ENCODE measurements around the gene MVK.

DNA sequence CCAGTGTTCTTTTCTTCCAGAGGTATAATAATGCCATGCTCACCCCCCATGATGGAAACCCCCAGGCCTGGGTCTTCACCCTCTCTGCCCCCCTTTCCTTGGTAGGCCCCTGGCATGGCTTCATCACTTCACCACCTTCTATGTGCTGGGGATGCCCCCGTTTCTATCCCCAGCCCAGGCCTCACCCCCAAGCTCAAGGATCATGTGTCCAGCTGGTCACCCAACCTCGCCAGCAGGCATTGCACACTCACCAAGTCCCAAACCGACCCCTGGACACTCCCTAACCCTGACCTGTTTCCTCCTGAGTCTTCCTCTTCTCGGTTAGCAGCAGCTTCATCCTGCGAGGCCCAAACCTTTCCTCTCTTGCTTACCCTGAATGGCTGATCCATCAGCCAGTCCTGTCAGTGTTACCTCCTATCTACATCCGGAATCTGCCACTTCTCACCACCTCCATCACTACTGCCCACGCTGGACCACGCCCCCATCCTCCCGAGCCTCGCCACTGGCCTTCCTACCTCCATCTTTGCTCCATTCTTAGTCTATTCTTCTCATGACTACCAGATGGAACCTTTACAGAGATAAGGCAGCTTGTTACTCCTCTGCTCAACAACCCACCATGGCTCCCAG, 69.0 kb downstream of the MVK start:
- TF ChIP-seq, protein P1, sequence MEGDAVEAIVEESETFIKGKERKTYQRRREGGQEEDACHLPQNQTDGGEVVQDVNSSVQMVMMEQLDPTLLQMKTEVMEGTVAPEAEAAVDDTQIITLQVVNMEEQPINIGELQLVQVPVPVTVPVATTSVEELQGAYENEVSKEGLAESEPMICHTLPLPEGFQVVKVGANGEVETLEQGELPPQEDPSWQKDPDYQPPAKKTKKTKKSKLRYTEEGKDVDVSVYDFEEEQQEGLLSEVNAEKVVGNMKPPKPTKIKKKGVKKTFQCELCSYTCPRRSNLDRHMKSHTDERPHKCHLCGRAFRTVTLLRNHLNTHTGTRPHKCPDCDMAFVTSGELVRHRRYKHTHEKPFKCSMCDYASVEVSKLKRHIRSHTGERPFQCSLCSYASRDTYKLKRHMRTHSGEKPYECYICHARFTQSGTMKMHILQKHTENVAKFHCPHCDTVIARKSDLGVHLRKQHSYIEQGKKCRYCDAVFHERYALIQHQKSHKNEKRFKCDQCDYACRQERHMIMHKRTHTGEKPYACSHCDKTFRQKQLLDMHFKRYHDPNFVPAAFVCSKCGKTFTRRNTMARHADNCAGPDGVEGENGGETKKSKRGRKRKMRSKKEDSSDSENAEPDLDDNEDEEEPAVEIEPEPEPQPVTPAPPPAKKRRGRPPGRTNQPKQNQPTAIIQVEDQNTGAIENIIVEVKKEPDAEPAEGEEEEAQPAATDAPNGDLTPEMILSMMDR (IDR thresholded peaks at IDR 0.05): no peak
- TF ChIP-seq POLR2AphosphoS5 (IDR thresholded peaks at IDR 0.05): no peak
- no peak for TF ChIP-seq POLR2A (IDR thresholded peaks at IDR 0.05; ENCODE audit: low read depth)
- no peak for TF ChIP-seq EP300 (IDR thresholded peaks at IDR 0.05)

All from esophagus muscularis mucosa (tissue), 4 donors.